Epithelial cell of prostate (primary cell): Measurements from ENCODE around the gene PCNX3.

Source experiments
- DNase-seq: peaks from one replicate; pipeline ENCODE4 v3.0.0-alpha.2; 2011; ENCODE audit warnings: low read depth, low spot score
- H3K27ac ChIP-seq: fragments of 450-650 bp; 2 replicates; pipeline ENCODE4 v1.5.1; 2017; ENCODE audit warnings: mild to moderate bottlenecking

The PCNX3 gene

DNA sequence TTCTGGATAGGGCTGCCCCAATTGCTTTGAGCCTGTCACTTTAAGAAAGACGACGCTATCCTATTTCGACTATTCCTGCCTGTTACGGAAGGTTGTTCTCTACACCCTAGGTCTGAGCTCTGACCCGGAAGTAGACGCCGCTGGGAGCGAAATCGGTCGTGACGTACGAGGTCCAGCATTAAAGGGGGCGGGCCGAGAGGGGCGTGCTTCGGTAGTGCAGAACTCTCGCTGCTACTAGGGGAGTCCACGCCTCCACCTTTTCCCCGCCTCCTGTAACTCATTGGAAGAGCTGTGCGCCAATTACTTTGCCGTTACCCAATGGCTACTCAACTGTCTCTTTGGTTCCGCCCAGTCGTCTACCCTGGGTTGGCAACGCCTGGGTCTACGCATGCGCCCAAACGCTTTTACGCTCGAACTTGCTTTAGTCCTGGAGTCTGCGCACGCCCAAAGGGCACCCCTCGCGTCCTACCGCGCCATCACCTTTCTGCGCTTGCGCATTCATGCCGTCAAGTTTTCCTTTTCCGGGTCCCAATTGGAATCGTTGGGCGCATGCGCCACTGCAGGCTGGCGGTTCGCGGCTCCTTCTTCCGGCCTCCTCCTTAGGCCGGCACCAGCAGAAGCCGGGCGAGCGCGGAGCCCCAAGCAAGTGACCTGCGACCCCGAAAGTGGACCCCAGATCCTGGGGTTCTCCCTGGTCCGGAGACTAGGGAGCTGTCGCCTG lies at the start of gene PCNX3:
TSS of gene PCNX3 (plus strand) at position 548 of the 721 bp plus-strand sequence. CDS start 536 bp downstream, outside the sequence.
- DNase-seq = peak; percentile 99
- H3K27ac ChIP-seq = peak within 1 kb of the TSS; percentile 93

DNA sequence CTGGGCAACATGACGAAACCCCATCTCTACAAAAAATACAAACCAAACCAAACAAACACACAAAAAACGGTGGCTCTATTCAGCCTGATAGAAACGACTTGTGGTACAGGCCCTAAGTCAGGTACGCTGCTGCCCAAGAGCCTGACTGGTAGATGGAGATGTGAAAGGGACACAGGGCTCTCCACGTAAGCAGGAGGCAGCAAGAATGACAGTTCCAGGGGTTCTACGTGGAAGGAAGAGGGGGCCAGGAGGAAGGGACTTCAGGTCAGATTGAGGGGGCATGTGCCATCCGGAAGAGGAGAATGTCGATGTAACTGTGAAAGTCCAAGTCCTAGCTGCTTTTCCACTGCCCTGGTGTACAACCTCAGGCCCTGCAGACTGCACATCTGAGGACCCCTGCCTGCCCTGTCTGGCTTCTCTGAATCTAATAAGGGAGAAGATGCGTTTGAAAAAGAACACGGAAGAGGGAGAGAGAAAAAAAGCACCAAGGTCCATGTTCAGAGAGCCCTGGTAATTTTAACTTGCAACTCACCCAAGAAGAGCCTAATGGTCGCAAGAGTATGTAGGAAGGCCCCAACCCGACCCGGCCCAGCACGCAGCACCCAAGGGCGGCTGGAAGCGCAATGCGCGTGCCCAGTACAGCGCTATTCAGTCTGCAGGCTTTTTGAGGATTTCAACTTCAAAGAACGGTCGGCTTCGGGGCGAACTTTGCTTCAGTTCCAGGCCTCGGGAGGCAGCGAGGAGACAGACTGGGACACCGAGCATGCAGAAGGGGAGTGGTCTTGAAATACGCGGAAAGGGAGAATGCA lies 46.2 kb upstream of the PCNX3 start:
- DNase-seq = no peak
- peak overlapping the region; percentile 96 for H3K27ac ChIP-seq

DNA sequence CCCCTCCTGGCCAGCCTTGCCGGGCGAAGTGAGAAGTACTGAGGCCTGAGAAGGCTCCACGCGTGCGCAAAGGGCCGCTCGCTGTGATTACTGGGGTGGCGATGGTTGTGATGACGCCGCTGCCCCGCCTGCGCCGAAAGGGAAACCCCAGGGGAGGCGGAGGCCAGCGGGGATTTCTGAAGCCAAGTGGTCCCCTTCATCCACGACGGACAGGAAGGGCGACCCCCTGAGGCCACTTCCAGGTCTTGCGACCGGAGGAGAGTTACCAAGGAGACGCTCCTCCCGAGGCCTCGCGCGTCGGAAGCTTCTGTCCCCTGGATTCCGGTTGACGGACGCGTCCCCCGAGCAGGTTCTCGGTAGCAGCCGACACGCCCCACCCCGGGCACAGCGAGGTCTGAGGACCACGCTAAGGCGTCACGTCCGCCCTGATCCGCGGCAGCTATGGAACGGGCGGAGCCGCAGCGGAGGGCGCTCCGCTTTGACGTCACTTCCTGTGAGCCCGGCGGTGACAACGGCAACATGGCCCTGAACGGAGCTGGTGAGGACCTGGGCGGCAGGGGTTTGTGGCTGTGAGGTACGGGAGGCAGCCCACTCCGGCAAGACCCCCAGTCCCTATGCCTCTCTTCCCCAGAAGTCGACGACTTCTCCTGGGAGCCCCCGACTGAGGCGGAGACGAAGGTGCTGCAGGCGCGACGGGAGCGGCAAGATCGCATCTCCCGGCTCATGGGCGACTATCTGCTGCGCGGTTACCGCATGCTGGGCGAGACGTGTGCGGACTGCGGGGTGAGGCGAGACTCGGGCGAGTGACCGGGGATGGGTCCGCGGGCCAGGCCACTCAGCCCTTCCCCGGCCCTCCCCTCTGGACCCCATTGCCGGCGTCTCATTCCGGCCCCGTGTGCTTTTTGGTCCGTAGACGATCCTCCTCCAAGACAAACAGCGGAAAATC lies 45.3 kb upstream of the PCNX3 start, which contains the start of gene ZNRD2:
TSS of gene ZNRD2 (plus strand) at position 505 of the 946 bp plus-strand sequence. CDS start at position 520, 15 bp downstream.
- peak; percentile 93 for DNase-seq

DNA sequence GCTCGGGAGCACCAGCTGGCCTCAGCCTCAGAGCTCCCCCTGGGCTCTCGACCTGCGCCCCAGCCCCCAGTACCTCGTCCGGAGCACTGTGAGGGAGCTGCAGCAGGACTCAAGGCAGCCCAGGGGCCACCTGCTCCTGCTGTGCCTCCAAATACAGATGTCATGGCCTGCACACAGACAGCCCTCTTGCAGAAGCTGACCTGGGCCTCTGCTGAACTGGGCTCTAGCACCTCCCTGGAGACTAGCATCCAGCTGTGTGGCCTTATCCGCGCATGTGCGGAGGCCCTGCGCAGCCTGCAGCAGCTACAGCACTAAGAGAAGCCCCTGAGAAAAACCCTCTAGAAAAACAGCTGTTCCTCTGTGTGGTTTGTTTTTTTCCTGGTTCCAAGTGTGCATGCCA lies 44.2 kb upstream of the PCNX3 start:
- DNase-seq = no peak
- H3K27ac ChIP-seq = peak overlapping the region; percentile 96

More for the DNA sequence above, 45.3 kb upstream of the PCNX3 start, which contains the start of gene ZNRD2:
- H3K27ac ChIP-seq = peak within 1 kb of the TSS; percentile 96

DNA sequence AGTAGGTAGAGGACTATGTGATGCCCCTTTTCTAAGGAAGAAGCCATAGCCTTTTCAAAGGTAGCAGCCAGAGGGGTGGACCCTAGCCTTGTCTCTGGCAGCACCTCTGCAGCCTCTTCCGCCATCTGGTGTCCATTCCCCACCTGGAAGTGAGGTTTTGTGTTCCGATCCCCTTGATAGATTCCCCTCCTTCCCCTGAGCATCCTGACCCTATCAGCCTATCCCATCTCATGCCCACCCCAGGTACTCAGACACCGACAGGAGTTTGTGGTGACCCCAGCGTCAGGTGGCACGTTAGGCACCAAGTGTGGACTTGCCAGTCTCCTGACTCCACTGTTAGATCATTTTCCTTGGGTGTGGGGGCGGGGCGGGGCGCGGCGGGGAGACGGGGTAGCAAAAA lies 43.6 kb upstream of the PCNX3 start:
- peak overlapping the region; percentile 96 for H3K27ac ChIP-seq
- DNase-seq = no peak

DNA sequence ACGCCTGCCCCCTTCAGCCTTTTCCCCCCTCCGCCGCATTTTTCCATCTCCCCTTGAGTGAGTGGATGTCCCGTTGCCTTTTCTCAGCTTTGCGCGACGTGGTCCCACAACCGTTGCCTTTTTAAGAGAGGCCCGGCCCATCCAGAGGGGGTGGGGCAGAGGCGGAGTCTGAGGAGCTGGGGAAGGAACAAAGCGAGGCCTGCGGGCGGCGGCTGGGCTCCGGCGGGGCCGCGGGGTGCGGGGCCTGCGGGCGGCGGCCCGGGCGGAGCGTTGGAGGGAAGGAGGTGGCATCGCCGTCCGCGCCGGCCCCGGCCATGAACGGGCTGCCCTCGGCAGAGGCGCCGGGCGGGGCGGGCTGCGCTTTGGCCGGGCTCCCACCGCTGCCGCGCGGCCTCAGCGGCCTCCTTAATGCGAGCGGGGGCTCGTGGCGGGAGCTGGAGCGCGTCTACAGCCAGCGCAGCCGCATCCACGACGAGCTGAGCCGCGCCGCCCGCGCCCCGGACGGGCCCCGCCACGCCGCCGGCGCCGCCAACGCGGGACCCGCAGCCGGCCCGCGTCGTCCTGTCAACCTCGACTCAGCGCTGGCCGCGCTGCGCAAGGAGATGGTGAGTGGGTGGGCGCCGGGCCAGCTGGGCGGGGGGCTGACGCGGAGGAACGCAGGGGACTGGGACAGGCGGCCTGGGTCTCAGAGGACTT lies 43.1 kb upstream of the PCNX3 start, which contains the start of gene FAM89B:
TSS of gene FAM89B (plus strand) at position 183 of the 696 bp plus-strand sequence. CDS start at position 315, 132 bp downstream.
- DNase-seq = no peak
- peak within 1 kb of the TSS; percentile 96 for H3K27ac ChIP-seq

DNA sequence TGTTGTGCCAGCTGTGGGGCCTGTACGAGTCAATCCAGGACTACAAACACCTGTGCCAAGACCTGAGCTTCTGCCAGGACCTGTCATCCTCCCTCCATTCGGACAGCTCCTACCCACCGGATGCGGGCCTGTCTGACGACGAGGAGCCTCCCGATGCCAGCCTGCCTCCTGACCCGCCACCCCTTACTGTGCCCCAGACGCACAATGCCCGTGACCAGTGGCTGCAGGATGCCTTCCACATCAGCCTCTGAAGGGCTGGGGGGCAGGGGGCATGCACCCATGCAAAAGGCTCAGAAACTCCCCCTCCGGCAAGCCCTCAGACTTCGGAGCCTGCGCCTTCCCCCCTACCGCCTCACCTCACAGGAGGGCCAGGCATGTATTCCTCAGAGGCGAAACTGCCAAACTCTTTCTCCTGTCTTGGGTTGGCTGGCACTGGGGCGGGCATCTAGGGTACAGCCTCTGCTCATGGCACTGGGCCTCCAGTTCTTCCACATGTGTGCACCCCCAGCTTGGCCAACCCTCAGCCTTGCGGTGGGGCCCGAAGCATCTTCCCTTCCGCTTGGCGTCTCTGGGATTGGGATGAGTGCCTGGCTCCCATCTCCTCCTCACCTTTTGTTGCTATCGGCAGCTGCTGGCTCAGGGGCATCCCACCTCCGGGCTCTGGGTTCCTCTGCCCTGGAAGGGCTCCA lies 42.0 kb upstream of the PCNX3 start:
- DNase-seq = no peak
- H3K27ac ChIP-seq = peak overlapping the region; percentile 96

DNA sequence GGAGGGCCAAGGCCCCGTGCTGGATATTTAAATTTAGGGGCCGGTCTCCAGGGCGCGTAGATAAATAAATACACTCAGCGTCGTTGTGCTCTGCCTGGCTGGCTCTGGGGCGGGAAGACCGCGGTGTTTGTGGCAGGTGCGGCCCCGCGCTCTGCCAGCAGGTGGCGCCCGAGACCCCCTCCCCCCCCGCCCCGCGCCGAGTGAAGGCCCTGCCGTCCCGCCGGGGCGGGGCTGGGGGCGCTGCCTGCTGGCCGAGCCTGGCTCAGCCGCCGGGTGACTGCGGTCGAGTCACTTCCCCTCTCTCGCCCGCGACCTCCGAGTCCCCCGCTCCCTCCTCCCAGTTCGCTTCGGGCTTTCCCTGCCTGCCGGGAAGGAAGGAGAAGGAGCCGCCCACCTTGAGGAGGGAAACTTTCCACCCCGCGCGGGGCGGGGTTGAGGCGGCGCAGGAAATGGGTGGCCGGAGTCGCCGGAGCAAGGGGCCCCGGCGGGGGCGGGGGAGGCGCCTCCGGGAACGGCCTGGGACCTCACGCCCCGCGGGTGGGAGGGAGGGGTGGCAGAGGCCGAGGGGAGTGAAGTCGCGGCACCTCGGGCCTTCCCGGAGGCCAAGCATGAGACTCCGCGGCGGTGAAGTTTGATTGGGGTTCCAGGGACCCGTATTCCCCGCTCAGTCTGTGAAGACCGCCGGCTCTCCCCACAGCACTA lies 41.3 kb upstream of the PCNX3 start:
- no peak for DNase-seq
- peak overlapping the region; percentile 96 for H3K27ac ChIP-seq

DNA sequence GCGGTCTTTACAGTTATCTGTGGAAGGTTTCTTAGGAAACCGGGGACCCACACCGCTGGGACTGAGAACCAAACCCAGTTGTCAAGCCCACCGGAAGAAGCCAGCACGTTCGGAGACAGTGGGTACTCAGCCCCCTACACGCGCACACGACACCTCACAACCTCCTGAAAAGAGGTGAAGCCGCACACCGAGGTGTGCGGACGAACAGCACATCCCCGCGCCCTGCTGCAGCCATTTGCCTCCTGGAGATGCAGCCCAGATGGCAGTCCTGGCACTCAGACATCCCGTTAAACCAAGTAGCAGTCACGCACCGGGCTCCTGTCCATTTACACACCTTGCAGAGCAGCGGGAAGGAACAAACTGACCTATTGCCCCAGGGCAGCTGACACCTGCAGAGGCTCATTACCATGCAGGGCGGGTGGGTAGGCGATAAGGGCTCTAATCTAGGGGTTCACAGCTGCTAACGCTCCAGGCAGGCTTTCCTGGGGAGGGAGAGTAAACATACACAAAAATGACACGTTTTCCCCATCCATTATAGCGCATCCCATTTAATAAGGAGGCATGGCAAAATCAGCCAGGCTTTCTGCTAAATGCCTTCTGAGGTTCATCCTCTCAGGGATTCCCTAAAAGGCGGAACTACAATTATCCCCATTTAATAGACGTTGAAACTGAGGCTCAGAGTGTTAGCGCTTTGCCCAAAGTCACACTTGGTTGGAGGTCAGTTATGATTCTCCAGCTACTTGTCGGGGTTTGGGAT lies 40.6 kb upstream of the PCNX3 start:
- no peak for DNase-seq
- peak overlapping the region; percentile 96 for H3K27ac ChIP-seq

DNA sequence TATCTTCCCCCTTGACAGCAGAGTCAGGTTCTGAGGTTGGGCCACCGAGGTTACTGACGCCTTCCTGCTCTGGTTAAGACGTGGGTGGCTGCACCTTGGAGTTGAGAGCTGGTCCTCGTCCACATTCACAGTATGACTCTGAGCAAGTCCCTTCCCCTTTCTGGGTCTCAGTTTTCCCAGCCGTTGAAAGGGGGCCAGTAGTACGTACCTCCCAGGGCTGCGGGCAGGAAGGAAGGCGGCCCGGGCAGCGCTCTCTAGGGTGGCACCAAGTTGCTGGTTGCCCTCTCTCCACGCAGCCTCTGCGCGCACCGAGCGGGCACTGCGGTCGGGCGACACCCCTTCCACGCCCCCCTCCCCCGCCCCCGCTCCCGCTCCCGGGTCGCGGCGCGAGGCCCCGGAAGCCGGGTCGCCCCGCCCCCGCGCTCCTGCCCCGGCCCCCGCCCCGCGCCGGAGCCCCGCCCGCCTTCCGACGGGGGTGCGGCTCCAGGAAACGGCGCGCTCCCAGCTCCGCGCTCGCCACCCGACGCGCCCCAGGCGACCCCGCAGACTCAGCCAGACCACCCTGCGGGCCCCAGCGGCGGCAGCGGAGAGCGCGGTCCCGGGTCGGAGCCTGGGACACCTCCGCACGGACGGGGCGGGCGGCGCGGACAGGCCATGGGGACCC lies 39.9 kb upstream of the PCNX3 start, which contains the start of gene EHBP1L1:
TSS of gene EHBP1L1 (plus strand) at position 486 of the 664 bp plus-strand sequence. CDS start 250 bp downstream, outside the sequence.
- no peak for DNase-seq
- H3K27ac ChIP-seq = peak within 1 kb of the TSS; percentile 96

DNA sequence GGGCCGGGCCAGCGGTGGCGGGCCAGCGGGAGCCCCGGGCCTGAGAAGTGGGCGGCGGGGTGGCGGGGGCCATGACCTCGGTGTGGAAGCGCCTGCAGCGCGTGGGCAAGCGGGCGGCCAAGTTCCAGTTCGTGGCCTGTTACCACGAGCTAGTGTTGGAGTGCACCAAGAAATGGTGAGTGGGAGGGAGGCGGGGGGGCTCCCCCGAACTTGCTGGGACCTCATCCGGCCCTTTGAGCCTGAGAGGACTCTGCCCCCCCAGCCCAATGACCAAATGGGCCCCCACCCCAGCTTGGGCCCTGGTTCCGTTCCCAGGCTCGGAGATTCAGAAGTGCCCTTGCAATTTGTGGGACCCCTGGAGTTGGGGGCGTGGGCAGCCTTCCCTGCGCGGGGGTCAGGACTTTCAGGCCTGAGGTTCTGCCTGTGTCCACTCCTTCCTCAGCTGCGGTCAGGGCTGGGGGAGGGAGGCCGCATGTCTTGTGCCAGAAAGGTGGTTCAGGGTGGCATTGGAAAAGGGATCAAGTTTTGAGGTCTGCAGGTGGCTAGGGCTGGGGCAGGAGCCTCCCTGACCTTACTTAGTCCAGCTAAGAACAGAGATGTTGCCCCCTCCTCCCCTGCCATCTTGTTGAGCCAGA lies 39.2 kb upstream of the PCNX3 start:
- DNase-seq = no peak
- H3K27ac ChIP-seq = peak overlapping the region; percentile 96

DNA sequence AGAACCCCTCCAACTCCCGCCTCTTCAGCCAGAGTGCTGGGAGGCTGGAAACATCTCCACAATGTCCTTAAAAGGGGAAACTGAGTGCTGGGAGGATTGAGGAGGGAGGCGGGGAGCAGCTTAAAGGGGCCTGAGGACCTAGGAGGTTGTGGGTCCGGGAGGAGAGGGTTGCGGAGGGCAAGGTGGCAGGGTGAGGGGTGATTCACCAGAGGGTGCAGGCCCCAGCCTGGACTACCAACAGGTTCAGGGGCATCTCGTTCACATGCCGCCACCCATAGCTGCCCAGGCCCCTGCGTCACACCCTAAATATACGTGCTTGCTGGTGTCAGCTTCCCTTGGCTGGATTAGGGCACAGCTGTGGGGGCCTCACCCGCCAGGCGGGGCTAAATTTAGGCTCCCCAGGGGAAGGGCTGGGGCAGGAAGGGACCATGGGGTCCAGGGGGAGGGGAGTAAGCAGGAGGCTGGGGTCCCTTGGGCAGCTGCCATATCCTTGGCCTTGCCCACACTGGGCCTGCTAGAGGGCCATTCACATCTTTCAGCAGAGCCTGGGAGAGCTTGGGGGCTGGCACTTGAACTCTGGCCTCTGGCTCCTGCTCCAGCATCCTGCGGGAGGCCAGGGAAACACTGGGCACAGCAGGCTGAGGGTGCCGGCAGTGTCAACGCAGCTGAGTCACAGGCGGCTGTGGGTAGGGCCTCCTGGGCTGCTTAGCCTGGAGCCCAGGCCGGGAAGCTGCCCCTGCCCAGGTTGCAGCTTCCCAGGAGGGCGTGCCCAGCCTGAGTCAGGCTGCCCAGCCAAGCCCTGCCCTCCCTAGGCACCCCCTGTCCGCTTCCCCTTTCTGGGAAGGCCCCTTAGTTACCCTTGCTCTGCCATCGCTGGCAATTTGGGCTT lies 38.5 kb upstream of the PCNX3 start:
- peak overlapping the region; percentile 96 for H3K27ac ChIP-seq
- DNase-seq = no peak

DNA sequence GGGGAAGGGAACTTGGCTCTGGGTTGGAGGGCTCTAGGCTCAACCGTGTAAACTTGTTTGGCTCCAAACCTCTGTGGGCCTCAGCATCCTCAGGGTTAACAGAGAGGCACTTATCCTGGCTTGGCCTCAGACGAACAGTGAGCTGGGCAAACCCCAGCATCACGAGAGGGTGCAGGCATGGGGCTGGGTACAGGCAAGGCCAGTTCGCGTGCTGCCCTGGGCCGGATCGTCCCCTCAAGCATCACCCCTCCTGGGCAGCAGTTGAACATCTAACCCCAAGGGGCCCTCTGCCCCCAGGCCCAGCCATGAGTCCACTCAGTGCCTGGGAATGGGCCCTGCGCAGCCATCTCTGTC lies 37.8 kb upstream of the PCNX3 start:
- peak overlapping the region; percentile 96 for H3K27ac ChIP-seq
- no peak for DNase-seq

DNA sequence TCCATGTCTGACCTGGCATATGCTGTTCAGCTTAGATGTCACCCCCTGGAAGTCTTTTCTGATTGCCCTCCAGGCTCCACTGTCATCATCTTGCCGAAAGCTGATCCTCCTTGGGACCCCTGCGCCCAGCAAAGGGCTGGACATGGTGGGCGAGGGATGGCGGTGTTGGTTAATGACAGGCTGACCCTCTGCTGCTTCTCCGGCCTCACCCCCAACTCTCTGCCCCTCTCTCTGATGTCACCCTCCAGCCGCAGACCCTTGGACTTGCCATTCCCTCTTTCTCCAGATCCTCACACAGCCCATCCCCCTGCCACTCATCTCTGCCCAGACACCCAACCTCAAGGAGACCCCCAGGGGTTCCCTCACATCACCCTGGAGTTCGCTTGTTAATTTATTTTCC lies 37.4 kb upstream of the PCNX3 start:
- DNase-seq = no peak
- peak overlapping the region; percentile 96 for H3K27ac ChIP-seq

DNA sequence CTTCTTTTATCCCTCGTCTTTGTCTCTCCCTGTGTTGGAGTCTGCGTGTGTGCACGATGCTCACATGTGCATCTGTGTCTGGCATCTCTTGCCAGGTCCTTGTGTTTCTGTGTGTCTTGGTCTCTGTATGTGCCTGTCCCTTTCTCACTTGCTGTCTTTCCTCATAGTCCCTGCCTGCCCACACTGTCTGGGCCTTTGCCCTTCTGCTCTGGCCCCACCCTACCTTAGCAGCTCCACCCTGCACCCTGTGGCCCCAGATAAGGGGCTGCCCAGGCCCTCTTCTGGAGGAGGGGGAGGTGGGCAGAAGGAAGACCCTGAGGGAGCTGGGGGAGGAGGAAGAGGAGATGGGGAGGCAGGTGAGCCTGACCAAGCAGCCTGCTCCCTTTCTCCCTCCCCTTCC lies 36.9 kb upstream of the PCNX3 start:
- no peak overlapping the region for H3K27ac ChIP-seq
- DNase-seq = no peak

DNA sequence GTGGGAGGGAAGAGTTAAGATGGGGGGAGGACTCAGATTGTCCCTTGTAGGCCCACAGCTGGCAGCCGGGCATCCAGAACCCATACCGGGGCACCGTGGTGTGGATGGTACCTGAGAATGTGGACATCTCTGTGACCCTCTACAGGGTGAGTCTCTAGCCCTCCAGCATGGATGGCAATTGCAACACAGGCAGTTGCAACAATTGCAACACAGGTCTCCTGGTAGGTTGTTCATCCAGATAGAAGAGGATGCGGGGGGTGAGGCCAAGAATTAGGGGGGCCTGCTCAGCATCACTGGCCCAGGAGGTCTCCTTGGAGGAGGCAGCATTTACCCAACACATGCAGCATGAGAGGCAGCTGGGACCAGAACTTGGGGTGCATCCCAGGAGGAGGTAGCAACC lies 36.3 kb upstream of the PCNX3 start:
- no peak for DNase-seq
- no peak overlapping the region for H3K27ac ChIP-seq
